HG03575 (cell line): ENCODE data around the gene ACTA2.

Source experiments
- ATAC-seq: cut with Tn5 transposase; IDR thresholded peaks from one replicate; pipeline ENCODE4 v1.9.1; 2021; ENCODE audit not compliant: unreplicated experiment, insufficient number of reproducible peaks, low FRiP score; ENCODE audit errors: extremely low read depth

The ACTA2 gene

DNA sequence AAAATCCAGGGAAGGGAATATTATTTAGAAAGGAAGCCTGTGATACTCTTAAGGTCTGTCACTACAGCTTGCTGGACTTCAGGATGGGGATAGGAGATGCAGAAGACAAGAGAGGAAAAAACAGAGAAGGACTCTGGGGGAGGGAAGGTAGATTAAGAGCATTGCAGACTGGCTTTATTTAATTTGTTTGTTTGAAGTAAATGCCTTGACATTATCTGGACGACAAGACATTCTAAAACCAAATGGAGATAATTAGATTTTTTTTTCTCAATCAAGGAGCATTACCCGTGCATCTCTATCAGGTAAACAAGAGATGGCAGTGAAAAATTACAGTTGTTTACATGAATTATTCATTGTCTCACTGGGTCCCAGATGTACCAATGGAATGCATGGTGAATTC is 24.3 kb downstream of the ACTA2 start:
- ATAC-seq: no peak

DNA sequence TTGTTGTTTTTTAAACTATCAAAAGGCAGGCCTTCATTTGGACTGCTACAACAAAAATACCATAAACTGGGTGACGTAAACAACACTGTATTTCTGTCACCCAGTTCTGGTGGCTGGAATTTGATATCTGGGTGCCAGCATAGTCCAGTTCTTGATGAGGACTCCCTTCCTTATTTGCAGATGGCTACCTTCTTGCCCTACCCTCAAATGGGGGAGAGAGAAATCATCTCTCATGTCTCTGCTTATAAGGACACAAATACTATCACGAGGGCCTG is 25.2 kb downstream of the ACTA2 start:
- no peak for ATAC-seq

DNA sequence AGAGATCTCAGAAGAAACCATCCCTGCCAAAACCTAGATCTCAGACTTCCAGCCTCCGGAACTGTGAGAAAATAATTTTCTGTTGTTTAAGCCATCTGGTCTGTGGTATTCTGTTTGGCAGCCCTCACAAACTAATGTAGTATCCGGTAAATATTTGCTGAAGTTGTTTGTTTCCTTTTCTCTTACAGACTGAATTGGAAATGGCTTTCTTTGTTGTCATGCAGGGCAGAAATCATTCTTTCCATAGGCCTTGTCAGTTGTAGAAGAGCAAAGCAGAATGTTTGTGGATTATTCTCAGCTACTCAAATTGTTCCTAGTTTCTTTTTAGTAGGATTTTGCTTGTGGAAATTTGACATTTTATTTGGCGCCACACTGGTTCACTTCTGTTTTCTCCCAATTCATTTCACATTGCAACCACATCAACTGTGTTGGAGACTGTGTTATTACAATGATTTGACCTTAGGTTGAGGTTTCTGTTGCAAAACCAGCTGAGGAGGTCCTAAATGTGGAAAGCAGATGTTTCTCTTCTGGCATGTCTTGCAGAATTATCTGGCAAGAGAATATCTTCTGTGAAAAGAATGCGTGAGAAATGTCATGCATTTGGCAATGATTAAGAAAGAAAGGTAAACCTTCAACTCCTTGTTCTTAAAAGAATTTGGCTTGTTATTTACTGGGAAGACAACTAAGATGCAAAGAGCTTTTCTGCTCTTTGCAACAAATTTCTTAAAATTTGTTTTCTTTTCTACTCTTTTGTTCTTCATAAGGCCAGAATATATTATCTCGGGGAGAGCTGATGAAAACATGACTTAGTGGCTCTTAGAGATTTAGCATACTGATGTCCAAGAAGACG is 25.8 kb downstream of the ACTA2 start:
- ATAC-seq: no peak

DNA sequence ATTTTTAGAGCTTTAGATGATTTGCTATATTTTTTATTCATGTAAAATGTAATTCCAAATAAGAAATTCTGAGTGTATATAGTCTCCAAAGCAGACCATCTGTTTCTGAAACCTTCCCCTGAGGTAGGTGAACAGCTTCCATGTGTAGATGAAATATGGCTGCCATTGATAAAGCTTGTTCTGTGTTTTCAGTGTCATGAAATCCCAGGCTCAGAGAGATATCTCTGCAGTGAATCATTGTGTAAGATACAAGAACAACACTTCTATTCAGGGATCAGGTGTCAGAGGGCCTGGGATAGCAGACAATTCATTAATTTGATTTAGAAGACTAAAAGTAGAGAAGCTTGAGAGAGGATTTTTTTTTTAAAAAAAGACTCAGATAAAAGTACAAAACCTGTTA is 29.1 kb downstream of the ACTA2 start:
- ATAC-seq: no peak

DNA sequence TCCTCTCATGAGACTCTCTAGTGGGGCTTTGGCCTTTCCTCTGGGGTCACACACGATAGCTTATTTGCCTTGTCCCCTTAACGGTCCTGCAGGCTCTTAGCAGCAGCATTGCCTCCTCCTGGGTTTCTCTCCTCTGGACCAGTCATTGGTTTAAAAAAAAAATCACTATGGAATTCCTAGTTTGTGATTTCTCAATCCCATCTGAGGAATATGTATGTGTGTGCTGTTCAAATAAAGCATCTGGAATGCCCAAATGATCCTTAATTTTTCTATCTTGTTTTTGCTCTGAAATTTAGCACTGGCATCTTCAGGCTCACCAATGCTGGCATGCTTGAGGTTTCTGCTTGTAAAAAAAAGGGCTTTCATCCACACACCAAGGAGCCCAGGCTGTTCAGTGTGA is 30.5 kb downstream of the ACTA2 start:
- ATAC-seq: no peak

DNA sequence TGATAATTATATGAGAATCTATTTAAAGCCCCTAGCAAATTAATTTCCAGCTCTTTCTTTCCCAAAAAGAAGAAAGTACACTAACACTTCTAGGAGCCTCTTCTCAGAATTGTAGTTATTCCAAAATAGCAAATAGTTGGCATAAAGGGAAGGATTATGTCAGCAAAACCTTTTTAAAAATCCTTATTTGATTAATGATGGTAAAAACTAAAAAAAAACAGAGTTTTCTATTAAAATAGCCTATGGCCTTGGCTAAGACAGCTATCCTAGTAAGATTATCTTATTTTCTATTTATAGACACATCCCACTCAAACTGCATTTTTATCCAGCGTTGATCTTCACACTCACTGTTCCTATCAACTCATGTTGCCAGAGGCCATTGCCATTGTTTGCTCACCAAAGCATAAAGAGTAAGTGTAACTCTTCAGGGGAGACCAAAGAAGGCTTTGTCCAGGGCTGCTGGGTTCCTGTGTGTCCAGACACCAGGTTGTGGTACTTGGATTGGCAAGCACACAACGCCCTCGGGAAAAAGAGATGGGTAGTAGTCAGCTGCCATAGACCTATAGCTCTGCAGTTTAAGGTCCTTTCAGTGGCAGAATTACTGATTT is 31.5 kb downstream of the ACTA2 start:
- no peak for ATAC-seq

DNA sequence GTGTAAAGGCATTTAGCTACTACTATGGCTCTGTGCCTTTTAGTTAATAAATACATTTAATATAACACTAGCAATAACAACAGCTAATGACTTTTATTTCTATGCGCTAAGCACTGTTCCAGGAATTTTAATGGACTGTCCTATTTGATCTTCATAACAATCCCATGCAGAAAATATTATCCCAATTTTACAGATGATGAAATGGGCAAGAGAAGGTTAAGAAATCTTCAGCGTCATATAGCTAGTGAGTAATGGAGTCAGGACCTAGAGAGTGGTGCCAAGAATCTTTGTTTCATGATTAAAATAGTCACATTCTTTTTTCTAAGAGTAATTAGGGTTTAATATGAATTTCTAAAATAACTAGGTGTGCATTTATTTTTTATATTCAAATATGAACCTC is 32.4 kb downstream of the ACTA2 start:
- ATAC-seq: no peak

DNA sequence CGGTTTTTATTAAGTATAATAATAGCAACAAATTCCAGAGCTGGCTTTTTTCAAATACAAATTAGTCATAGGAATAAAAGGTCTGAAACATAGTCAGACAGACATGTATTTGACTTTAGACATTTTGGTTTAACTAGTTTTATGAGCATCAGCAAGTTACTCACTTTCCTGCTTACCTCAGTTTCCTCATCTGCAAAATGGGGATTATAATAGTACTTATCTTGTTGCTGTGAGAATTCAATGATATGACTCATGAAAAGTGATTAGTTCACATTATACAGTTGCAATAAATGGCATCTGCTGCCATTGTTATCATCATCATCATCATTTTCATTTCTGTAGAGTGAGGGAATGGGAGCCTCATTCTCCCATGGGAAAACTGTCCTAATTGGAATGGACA is 33.5 kb downstream of the ACTA2 start:
- no peak for ATAC-seq

DNA sequence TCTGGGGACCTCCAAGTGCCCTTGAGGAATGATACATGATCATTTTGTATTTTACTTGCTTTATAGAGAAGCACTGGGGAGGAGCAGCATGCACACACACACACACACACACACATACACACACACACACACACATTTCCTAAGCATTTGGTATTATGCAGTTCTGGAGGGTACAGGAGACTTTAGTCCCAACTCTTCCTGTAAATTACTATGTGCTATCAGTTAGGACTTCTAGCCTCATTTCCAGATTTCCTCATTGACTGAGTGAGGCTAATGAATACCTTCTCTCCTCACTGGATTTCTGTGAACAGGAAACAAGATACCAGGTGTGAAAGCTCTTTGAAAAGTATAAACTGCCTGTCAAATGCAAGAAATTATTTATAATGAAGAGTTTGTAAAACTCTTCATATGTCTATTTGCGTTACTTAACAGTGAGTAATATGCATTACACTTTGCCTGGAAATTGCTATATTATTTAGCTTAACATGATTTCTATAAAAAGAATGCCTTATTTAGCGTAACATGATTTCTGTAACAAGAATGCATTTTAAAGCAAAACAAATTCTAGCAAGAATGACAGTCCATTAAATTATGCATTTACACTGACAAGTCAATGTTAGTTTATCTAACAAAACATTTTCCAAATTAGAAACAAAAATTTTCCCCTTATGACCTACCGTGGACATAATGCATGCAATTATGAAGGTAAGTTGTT is 34.2 kb downstream of the ACTA2 start:
- no peak for ATAC-seq

DNA sequence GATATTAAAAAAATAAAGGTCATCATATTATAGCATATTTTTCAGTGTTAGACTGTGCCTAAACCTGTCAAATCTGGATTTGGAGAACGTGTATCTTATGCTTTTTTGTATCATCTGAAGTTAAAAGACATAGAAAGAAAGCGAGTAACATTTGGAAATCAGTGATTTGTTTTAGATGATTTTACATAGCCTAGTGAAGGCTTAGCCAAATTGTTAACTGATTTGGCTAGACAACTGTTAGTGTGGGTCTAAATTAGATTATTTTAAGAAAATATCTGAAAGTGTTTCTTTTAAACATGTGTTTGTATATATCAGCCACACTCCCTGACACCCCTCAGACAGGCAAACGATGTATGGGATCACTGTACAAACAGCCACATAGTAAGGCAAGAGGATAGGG is 35.6 kb downstream of the ACTA2 start:
- ATAC-seq: no peak

DNA sequence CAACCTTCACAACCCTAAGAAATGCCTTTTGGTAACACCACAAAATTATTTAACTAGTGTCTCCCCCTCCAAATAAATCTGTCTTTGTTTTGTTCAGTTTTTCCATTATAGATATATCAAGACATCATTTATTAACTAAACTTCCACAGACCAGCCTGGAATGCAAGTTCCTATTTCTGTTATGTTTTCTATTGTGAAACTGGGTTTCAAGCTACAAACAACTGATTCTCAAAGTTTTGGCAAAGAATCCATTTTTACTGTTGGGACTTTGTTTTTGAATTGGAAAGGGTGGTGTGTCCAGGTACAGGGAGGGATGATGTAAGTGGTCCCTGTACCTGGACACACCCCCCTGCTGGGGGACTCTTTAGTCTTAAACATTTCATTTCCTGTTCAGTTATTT is 36.3 kb downstream of the ACTA2 start:
- ATAC-seq: no peak

DNA sequence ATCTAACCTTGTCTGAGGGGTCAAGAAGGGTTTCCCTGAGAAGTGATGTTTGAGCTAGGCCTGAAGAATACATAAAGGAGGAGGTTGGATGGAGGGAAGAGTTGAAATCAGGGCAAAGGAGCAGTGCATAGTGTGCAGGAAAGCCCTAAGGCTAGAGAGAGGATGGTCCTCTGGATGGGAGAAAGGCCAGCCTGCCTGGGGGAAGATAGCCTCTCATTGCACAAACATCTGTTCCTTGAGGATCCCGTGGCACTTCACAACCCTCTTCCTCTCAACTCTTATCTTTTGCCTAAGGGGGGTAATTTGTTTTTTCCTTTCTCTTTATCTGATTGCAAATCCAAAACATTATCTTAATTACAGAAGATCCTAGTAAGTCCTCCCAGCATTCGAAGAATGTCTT is 36.8 kb downstream of the ACTA2 start:
- no peak for ATAC-seq

DNA sequence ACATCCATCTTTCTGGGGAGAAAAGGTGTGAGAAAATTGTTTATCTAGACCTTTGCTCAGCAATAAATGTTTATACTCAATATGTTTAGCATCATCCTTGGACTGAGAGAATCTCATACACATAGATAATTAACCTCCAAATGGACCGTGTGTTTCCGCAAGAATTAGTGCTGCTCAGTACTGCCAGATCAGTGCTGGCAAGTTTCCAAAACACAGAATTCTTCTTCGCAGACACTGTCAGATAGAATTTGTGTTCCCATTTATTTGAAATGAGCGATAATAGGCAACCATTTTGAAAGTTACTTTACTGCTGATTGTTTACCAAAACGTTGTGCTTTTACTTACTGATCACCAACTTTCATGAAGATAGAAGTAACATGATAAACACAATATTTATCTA is 38.8 kb downstream of the ACTA2 start:
- ATAC-seq: no peak

DNA sequence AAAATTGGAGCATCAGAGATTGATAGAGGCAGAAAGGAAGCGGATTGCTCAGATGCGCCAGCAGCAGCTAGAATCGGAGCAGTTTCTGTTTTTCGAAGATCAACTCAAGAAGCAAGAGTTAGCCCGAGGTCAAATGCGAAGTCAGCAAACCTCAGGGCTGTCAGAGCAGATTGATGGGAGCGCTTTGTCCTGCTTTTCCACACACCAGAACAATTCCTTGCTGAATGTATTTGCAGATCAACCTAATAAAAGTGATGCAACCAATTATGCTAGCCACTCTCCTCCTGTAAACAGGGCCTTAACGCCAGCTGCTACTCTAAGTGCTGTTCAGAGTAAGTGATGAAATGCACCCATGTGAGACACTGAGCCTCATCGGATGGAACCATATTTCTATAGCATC is 39.4 kb downstream of the ACTA2 start:
- no peak for ATAC-seq

DNA sequence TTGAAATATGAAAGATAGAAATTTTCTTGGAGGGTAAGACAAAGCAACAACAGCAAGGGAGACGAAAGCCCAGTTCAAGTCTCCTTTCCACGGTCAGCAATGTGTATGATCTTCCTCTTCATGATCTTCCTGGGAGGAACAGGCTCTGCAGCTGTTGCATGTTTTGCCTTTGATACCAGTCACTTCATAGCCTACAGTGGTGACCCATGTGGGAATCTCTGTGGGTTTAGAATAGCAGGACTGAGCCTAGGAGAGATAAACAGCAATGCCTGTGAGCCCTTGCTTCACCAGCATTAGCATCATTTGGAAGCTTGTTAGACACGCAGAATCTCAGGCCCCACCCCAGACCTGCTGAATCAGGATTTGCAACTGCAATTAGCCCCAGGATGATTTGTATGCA is 40.7 kb downstream of the ACTA2 start:
- no peak for ATAC-seq

DNA sequence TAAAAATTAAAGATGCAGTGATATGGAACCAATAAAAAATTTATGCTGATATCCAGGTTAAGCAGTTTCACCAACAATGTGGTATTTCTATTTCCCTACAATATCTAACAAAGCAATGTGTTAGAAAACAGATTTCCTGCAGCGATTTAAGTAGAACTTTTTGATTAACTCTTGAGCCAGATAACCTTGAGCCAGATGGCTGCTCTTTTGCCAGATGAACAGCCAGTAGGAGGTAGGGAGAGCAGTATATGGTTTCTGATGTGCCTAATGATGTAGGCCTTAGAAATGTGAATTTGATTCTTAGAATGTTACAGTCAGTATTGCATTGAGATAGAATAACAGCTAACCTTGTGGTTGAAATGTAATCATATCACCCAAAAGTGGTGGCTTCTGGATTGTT is 41.5 kb downstream of the ACTA2 start:
- ATAC-seq: no peak

DNA sequence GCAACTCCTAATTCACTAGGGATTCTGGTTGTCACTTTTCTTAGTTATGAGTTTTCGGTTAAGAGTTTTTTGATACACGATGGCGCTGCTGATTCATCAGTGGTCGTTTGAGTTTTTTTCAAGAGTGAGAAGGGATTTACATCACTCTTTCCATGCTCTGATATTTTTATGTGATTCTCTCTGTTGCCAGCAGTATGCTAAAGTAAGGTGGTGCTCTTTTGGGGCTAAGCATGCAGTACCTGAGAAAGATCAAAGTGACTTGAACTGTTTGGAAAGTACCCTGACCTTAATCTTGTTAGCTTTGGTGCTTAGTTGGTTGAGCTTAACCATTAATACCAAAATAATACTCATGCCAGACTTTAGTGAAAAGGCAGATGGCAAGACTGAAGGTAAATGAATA is 44.4 kb downstream of the ACTA2 start:
- no peak for ATAC-seq

DNA sequence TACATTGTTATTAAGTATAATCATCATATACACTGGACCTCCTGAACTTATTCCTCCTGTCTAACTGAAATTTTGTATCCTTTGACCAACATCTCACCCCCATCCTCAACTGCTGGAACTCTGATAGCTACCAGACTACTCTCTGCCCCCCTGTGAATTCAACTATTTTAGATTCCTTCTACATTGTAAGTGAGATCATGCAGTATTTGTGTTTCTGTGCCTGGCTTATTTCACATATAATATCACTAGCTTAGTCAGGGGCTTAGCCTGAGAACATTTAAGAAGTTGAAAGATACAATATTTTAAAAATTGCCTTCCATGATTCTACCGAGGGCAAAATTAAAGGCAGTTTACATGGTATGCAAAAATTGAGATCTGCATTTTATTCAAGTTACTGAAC is 45.7 kb downstream of the ACTA2 start:
- no peak for ATAC-seq

DNA sequence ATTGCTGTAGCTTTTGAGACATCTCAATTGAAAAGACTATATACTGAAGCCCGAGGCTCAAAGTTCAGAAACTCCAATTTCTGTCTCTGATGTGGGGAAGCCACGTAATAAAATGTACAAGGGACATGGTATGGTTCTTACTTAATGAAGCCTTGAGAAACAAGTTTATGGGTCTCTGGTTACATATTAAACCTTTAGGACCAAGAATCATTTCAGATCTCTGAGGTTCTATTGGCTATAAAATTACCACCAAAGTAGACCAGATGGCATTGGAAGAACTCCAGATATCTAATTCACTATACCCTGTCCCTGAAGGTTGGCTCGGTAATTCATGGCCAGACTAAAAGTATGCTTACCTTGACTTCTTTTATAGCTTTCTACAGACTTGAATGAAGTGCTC is 48.9 kb downstream of the ACTA2 start:
- no peak for ATAC-seq

DNA sequence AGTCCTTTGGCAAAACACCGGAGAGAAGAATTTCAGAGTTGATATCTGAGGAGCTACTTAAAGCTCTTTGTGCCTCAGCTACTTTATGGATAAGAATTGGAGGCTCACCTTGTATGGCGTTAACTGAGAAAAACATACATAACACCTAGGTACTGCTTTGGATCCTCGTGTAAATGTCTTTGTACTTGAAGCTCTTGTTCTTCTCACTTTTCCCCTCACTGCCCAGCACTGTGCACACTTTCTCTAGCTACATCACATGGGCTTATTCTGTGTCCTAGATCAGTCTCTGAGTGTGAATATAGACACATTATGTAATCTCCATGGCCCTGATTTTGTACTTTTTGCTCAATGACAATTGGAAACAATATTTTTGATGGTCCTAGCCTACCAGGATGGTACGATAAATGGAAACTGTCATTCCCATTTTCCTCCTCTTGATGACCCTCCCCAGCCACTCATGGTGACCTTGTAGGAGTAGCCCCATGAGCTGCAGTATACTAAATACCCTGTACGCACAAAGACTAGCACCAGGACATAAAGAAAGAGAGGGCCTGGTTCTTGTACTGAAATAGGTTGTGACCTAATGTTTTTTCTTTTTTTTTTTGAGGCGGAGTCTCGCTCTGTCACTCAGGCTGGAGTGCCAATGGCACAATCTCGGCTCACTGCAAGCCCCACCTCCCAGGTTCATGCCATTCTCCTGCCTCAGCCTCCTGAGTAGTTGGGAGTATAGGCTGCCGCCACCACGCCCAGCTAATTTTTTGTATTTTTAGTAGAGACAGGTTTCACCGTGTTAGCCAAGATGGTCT is 50.4 kb downstream of the ACTA2 start:
- peak; percentile 6 for ATAC-seq
